Glutamatergic neuron (in vitro differentiated cells): Measurements from ENCODE around the gene EME1. TPM values are rescaled to one million over a fixed set of nuclear protein-coding genes. Genes with fewer than 3 reads are reported as not detected.

Source experiments
- DNase-seq: peaks from one replicate; pipeline ENCODE4 v3.0.0; 2022
- H3K27ac Mint-ChIP-seq: one replicate; pipeline ENCODE4 v1.8.0; 2020; ENCODE audit warnings: mild to moderate bottlenecking, mixed read lengths, inconsistent platforms; ENCODE audit not compliant: unreplicated experiment
- H3K27me3 Mint-ChIP-seq: one replicate; pipeline ENCODE4 v1.8.0; 2020; ENCODE audit warnings: mild to moderate bottlenecking, moderate library complexity, mixed read lengths, inconsistent platforms; ENCODE audit not compliant: unreplicated experiment
- H3K36me3 Mint-ChIP-seq: one replicate; pipeline ENCODE4 v1.8.0; 2020; ENCODE audit warnings: mild to moderate bottlenecking, mixed read lengths, inconsistent platforms; ENCODE audit not compliant: unreplicated experiment
- H3K4me1 Mint-ChIP-seq: one replicate; pipeline ENCODE4 v1.8.0; 2020; ENCODE audit warnings: mild to moderate bottlenecking, low read depth, mixed read lengths, inconsistent platforms; ENCODE audit not compliant: unreplicated experiment
- H3K4me3 Mint-ChIP-seq: one replicate; pipeline ENCODE4 v1.8.0; 2020; ENCODE audit warnings: mild to moderate bottlenecking, mixed read lengths, inconsistent platforms; ENCODE audit not compliant: unreplicated experiment
- H3K9me3 Mint-ChIP-seq: one replicate; pipeline ENCODE4 v1.8.0; 2020; ENCODE audit warnings: mild to moderate bottlenecking, moderate library complexity, mixed read lengths, inconsistent platforms; ENCODE audit not compliant: unreplicated experiment
- total RNA-seq: library from RNA; stranded (reverse); fragmentation: NEBNext Ultra II Directional; extraction: Animal tissue kit (Norgen Biotek cat#: 25700); gene quantifications from one replicate; pipeline ENCODE4 v1.2.1, GENCODE V29; 2021; ENCODE audit not compliant: unreplicated experiment
- TF ChIP-seq, protein P1 (sequence below): fragments of 200-600 bp; sonication (generic); IDR thresholded peaks from one replicate; pipeline ENCODE4 v1.5.0; 2021; ENCODE audit not compliant: partially characterized antibody, unreplicated experiment

EME1 gene
- total RNA-seq, 1 donor from 2014 or later, result 4.7 TPM

- Mint-ChIP-seq H3K36me3 (peaks cover 4% of the 10 kb centered on the region), H3K4me3 (no peak overlapping the region), H3K9me3 (peaks cover 1% of the 10 kb centered on the region), H3K27ac (no peak overlapping the region), H3K27me3 (peaks cover 4% of the 10 kb centered on the region), H3K4me1 (no peaks in the 10 kb centered on the region)
- TF ChIP-seq, protein P1, sequence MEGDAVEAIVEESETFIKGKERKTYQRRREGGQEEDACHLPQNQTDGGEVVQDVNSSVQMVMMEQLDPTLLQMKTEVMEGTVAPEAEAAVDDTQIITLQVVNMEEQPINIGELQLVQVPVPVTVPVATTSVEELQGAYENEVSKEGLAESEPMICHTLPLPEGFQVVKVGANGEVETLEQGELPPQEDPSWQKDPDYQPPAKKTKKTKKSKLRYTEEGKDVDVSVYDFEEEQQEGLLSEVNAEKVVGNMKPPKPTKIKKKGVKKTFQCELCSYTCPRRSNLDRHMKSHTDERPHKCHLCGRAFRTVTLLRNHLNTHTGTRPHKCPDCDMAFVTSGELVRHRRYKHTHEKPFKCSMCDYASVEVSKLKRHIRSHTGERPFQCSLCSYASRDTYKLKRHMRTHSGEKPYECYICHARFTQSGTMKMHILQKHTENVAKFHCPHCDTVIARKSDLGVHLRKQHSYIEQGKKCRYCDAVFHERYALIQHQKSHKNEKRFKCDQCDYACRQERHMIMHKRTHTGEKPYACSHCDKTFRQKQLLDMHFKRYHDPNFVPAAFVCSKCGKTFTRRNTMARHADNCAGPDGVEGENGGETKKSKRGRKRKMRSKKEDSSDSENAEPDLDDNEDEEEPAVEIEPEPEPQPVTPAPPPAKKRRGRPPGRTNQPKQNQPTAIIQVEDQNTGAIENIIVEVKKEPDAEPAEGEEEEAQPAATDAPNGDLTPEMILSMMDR, result no peak
- DNase-seq, result no peak
These were observed 7.6 kb downstream of the EME1 start for GRCh38 chr17:50380369-50381259.

GRCh38 chr17:50381260-50381815 lies 8.3 kb downstream of the EME1 start:
- Mint-ChIP-seq H3K4me3 (no peak overlapping the region), H3K27ac (no peak overlapping the region), H3K27me3 (peaks cover 4% of the 10 kb centered on the region), H3K36me3 (peaks cover 4% of the 10 kb centered on the region), H3K9me3 (peaks cover 1% of the 10 kb centered on the region), H3K4me1 (no peaks in the 10 kb centered on the region)
- TF ChIP-seq, protein P1, result no peak
- DNase-seq, result no peak

DNA sequence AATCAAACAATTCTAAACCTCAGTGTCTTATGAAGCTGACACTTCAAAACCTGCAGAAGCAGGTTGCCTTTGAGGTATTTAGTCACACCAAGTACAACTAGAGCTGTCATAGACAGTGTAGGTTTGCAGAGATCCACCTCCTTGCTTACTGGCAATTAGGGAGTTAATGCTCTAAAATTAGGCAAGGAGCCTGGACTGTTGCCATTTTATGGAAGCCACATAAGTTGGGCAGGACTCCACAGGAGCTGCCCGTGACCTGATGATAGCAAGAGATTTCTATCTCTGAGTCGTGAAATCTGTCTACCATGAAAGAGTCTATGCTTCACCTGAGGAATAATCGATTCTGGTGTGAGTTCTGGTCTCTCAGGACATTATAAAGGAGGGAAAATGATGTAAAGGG lies 8.9 kb downstream of the EME1 start:
- TF ChIP-seq, protein P1, result no peak
- H3K4me1 Mint-ChIP-seq, result peaks cover 2% of the 10 kb centered on the region
- H3K27me3 Mint-ChIP-seq, result peaks cover 4% of the 10 kb centered on the region
- H3K27ac Mint-ChIP-seq, result no peak overlapping the region
- peaks cover 4% of the 10 kb centered on the region for H3K36me3 Mint-ChIP-seq
- DNase-seq, result no peak
- H3K9me3 Mint-ChIP-seq, result peaks cover 1% of the 10 kb centered on the region
- no peak overlapping the region for H3K4me3 Mint-ChIP-seq

- Mint-ChIP-seq H3K27ac (no peak overlapping the region), H3K36me3 (peaks cover 4% of the 10 kb centered on the region)
These were observed 9.9 kb downstream of the EME1 start for GRCh38 chr17:50382931-50383330.

More at GRCh38 chr17:50382931-50383330, 9.9 kb downstream of the EME1 start:
- Mint-ChIP-seq H3K9me3 (peaks cover 1% of the 10 kb centered on the region), H3K27me3 (peaks cover 4% of the 10 kb centered on the region), H3K4me3 (no peak overlapping the region), H3K4me1 (peaks cover 2% of the 10 kb centered on the region)
- DNase-seq, result no peak
- TF ChIP-seq, protein P1, result no peak
